Occipital lobe (tissue), 2 donors: ENCODE data around the gene EN2. TPM values are rescaled to one million over a fixed set of nuclear protein-coding genes. Genes with fewer than 3 reads are reported as not detected.

Source experiments
- DNase-seq: peaks from one replicate; lab custom pipeline; 2025; lab: John Stamatoyannopoulos, UW
- total RNA-seq: library from RNA; depleted of rRNA; stranded (reverse); fragments of >200 nt; gene quantifications from one replicate; pipeline ENCODE4 v1.2.3, GENCODE V29; 2014

The EN2 gene
- total RNA-seq, result not detected

- no peak for DNase-seq
Measured at GRCh38 chr7:155458111-155458877, at the start of gene EN2. TSS of gene EN2 (plus strand) at chr7:155458129. CDS start at chr7:155458378, 249 bp downstream.

- no peak for DNase-seq
Measured at GRCh38 chr7:155408651-155409586, 49.0 kb upstream of the EN2 start.

GRCh38 chr7:155409980-155410379 lies 47.9 kb upstream of the EN2 start:
- DNase-seq, result no peak

GRCh38 chr7:155410431-155410830 lies 47.5 kb upstream of the EN2 start:
- no peak for DNase-seq

- no peak for DNase-seq
Measured at GRCh38 chr7:155411718-155412415, 46.1 kb upstream of the EN2 start.

- DNase-seq, result peak; percentile 8
Measured at GRCh38 chr7:155412416-155413253, 45.3 kb upstream of the EN2 start.

- no peak for DNase-seq
Measured at GRCh38 chr7:155414547-155415492, 43.1 kb upstream of the EN2 start.

- DNase-seq, result no peak
Measured at GRCh38 chr7:155416646-155417380, 41.1 kb upstream of the EN2 start.

- no peak for DNase-seq
Measured at GRCh38 chr7:155418304-155418703, 39.6 kb upstream of the EN2 start.

- no peak for DNase-seq
Measured at GRCh38 chr7:155418941-155419755, 38.8 kb upstream of the EN2 start.

- DNase-seq, result no peak
Measured at GRCh38 chr7:155420116-155420515, 37.8 kb upstream of the EN2 start.

- DNase-seq, result no peak
Measured at GRCh38 chr7:155422151-155422550, 35.8 kb upstream of the EN2 start.

- no peak for DNase-seq
Measured at GRCh38 chr7:155422599-155423336, 35.2 kb upstream of the EN2 start.

- no peak for DNase-seq
Measured at GRCh38 chr7:155423337-155424285, 34.3 kb upstream of the EN2 start.

- no peak for DNase-seq
Measured at GRCh38 chr7:155424301-155425010, 33.5 kb upstream of the EN2 start.

- DNase-seq, result no peak
Measured at GRCh38 chr7:155425011-155425340, 33.0 kb upstream of the EN2 start.
